Lower leg skin (tissue), 3 donors: ENCODE data around the gene WDFY2.

Experiments used
- POLR2A ChIP-seq, 2 donors: fragments of 450-650 bp; IDR thresholded peaks; one replicate each; pipeline ENCODE4 v1.6.1; 2016 to 2017; ENCODE audit warnings: antibody characterized with exemption in 2 of 2, mild to moderate bottlenecking in 1 of 2, moderate library complexity in 1 of 2
- TF ChIP-seq, protein P1 (sequence below), 3 donors: fragments of 450-650 bp; IDR thresholded peaks; one replicate each; pipeline ENCODE4 v1.5.1; 2016; ENCODE audit warnings: antibody characterized with exemption in 3 of 3, mild to moderate bottlenecking in 3 of 3, moderate library complexity in 2 of 3

DNA sequence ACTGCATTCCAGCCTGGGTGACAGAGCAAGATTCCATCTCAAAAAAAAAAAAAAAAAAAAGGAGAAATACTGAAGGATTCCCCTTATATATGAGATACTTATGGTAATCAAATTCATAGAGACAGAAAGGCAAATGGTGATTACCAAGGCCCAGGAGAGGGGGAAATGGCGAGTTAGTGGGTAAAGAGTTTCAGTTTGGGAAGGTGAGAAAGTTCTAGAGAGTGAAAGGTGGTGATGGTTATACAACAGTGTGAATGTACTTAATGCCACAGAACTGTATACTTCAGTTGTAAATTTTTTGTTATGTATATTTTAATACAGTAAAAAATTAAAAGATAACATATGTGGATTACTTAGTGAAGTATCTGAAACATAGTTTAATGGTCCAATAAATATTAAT lies 129.5 kb downstream of the WDFY2 start:
- TF ChIP-seq, protein P1, sequence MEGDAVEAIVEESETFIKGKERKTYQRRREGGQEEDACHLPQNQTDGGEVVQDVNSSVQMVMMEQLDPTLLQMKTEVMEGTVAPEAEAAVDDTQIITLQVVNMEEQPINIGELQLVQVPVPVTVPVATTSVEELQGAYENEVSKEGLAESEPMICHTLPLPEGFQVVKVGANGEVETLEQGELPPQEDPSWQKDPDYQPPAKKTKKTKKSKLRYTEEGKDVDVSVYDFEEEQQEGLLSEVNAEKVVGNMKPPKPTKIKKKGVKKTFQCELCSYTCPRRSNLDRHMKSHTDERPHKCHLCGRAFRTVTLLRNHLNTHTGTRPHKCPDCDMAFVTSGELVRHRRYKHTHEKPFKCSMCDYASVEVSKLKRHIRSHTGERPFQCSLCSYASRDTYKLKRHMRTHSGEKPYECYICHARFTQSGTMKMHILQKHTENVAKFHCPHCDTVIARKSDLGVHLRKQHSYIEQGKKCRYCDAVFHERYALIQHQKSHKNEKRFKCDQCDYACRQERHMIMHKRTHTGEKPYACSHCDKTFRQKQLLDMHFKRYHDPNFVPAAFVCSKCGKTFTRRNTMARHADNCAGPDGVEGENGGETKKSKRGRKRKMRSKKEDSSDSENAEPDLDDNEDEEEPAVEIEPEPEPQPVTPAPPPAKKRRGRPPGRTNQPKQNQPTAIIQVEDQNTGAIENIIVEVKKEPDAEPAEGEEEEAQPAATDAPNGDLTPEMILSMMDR (IDR thresholded peaks at IDR 0.05): no peak
- no peak for TF ChIP-seq POLR2A (IDR thresholded peaks at IDR 0.05)
